Neuronal stem cell (in vitro differentiated cells): ENCODE measurements around the gene JUND.

Experiments used
- DNase-seq: peaks from one replicate; pipeline ENCODE4 v3.0.0-alpha.2; 2013; ENCODE audit warnings: low spot score
- H2AFZ ChIP-seq: one replicate; pipeline ENCODE4 v1.6.1; 2013; ENCODE audit warnings: mild to moderate bottlenecking, low read length, inconsistent platforms
- H2AK5ac ChIP-seq: 2 replicates; pipeline ENCODE4 v1.6.1; 2013; ENCODE audit warnings: low read depth, mild to moderate bottlenecking, inconsistent platforms, low read length, moderate library complexity, mixed read lengths
- H2BK120ac ChIP-seq: 2 replicates; pipeline ENCODE4 v1.6.1; 2013; ENCODE audit warnings: low read depth, mild to moderate bottlenecking, inconsistent platforms, low read length, moderate library complexity, mixed read lengths
- H2BK12ac ChIP-seq: one replicate; pipeline ENCODE4 v1.6.1; 2013; ENCODE audit warnings: low read length, inconsistent platforms
- H2BK15ac ChIP-seq: 2 replicates; pipeline ENCODE4 v1.6.1; 2013; ENCODE audit warnings: mild to moderate bottlenecking, low read length, inconsistent platforms, mixed read lengths
- H2BK5ac ChIP-seq: one replicate; pipeline ENCODE4 v1.6.1; 2013; ENCODE audit warnings: inconsistent platforms, mild to moderate bottlenecking, low read length, moderate library complexity
- H3K14ac ChIP-seq: one replicate; pipeline ENCODE4 v1.6.1; 2013; ENCODE audit warnings: low read length, inconsistent platforms
- H3K18ac ChIP-seq: 2 replicates; pipeline ENCODE4 v1.6.1; 2013; ENCODE audit warnings: low read length, inconsistent platforms
- H3K23ac ChIP-seq: 2 replicates; pipeline ENCODE4 v1.6.1; 2013; ENCODE audit warnings: low read depth, mild to moderate bottlenecking, mixed read lengths, low read length, inconsistent platforms; ENCODE audit not compliant: poor library complexity
- H3K27ac ChIP-seq: replicated peaks from 3 replicates; pipeline ENCODE4 v1.5.1; 2013; ENCODE audit warnings: low read length, inconsistent platforms
- H3K27me3 ChIP-seq, 3 experiments: 2 replicates each; pipeline ENCODE4 v1.6.1; 2013; ENCODE audit warnings: low read length in 3 of 3, mild to moderate bottlenecking in 2 of 3, inconsistent platforms in 1 of 3, low read depth in 1 of 3, mixed read lengths in 1 of 3, moderate library complexity in 1 of 3; ENCODE audit not compliant: control insufficient read depth in 3 of 3, insufficient read depth in 3 of 3
- H3K36me3 ChIP-seq, 2 donors: replicated peaks in 1 of 2; 2 replicates each; pipeline ENCODE4 v1.6.1; 2013; ENCODE audit warnings: low read length in 2 of 2; ENCODE audit not compliant: control insufficient read depth in 2 of 2, insufficient read depth in 2 of 2
- H3K4ac ChIP-seq: 2 replicates; pipeline ENCODE4 v1.6.1; 2013; ENCODE audit warnings: inconsistent platforms, mild to moderate bottlenecking, low read length, moderate library complexity
- H3K4me1 ChIP-seq, 2 donors: 1 replicate in 1 of 2; 2 replicates in 1 of 2; pipeline ENCODE4 v1.6.1; 2013; ENCODE audit warnings: low read length in 2 of 2, low read depth in 1 of 2; ENCODE audit not compliant: control insufficient read depth in 2 of 2, insufficient read depth in 1 of 2
- H3K4me2 ChIP-seq: one replicate; pipeline ENCODE4 v1.6.1; 2013; ENCODE audit warnings: mild to moderate bottlenecking, low read length, inconsistent platforms; ENCODE audit not compliant: insufficient read depth, poor library complexity, severe bottlenecking
- H3K4me3 ChIP-seq, 2 donors: 2 replicates each; pipeline ENCODE4 v1.5.1; 2013; ENCODE audit warnings: low read length in 2 of 2, mild to moderate bottlenecking in 2 of 2, inconsistent platforms in 1 of 2, moderate library complexity in 1 of 2
- H3K79me1 ChIP-seq: one replicate; pipeline ENCODE4 v1.6.1; 2013; ENCODE audit warnings: low read depth, mild to moderate bottlenecking, inconsistent platforms, low read length, moderate library complexity
- H3K9ac ChIP-seq: one replicate; pipeline ENCODE4 v1.6.1; 2013; ENCODE audit warnings: mild to moderate bottlenecking, low read depth, low read length, inconsistent platforms; ENCODE audit not compliant: poor library complexity
- H3K9me3 ChIP-seq, 2 donors: replicated peaks in 1 of 2; 2 replicates each; pipeline versions ENCODE3 to v1.6.1; 2013; ENCODE audit warnings: low read length in 2 of 2, mild to moderate bottlenecking in 2 of 2, inconsistent platforms in 1 of 2, low read depth in 1 of 2, mixed read lengths in 1 of 2, moderate library complexity in 1 of 2; ENCODE audit not compliant: control insufficient read depth in 2 of 2, insufficient read depth in 1 of 2
- H4K8ac ChIP-seq: one replicate; pipeline ENCODE4 v1.6.1; 2013; ENCODE audit warnings: low read depth, mild to moderate bottlenecking, inconsistent platforms, low read length, moderate library complexity
- H4K91ac ChIP-seq: one replicate; pipeline ENCODE4 v1.6.1; 2013; ENCODE audit warnings: low read length, low read depth, mild to moderate bottlenecking, inconsistent platforms; ENCODE audit not compliant: poor library complexity
- WGBS, 2 donors: extraction: QIAGEN DNeasy Blood & Tissue Kit; methylation state at CpG; one replicate each; pipeline ENCODE4 v1.1.7; 2013; ENCODE audit warnings: missing lambda C conversion rate in 2 of 2, mixed read lengths in 1 of 2; ENCODE audit not compliant: insufficient read length in 2 of 2, insufficient replicate concordance in 1 of 2; ENCODE audit errors: extremely low coverage in 2 of 2; 5-methylcytosine and 5-hydroxymethylcytosine counted together

JUND gene

DNA sequence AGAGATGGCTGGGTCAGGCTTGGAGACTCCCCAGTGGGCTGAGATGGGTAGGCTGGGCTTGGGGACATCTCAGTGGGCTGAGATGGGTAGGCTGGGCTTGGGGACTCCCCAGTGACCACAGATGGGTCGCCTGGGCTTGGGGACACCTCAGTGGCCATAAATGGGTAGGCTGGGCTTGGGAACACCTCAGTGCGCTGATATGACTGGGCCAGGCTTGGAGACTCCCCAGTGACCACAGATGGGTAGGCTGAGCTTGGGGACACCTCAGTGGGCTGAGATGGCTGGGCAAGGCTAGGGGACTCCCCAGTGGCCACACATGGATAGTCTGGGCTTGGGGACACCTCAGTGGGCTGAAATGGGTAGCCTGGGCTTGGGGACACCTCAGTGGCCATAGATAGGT lies 19.9 kb downstream of the JUND start:
- WGBS, 2 donors: no CpG with 5 or more reads among the region's 2 CpGs
- H4K8ac ChIP-seq: no peak overlapping the region
- no peak overlapping the region for H3K27ac ChIP-seq
- no peak overlapping the region for H2BK120ac ChIP-seq
- no peak overlapping the region for H4K91ac ChIP-seq
- H2AK5ac ChIP-seq: peak overlapping the region; percentile 34
- H2BK15ac ChIP-seq: no peak overlapping the region
- H3K27me3 ChIP-seq: peaks cover 0 to 3% (median 0%) of the 10 kb centered on the region in 3 experiments
- no peak overlapping the region for H3K23ac ChIP-seq
- no peak for DNase-seq
- H3K4me1 ChIP-seq: peaks cover 0 to 3% of the 10 kb centered on the region in 2 donors
- peak overlapping the region; percentile 3 for H2BK5ac ChIP-seq
- H3K14ac ChIP-seq: no peak overlapping the region
- peak overlapping the region; percentile 23 for H3K4ac ChIP-seq
- H3K36me3 ChIP-seq: peaks cover 10 to 24% of the 10 kb centered on the region in 2 donors
- H3K4me2 ChIP-seq: no peak overlapping the region
- no peak overlapping the region for H2AFZ ChIP-seq
- H3K4me3 ChIP-seq: no peak overlapping the region
- no peak overlapping the region for H3K9ac ChIP-seq
- H3K9me3 ChIP-seq: peaks cover 0 to 2% of the 10 kb centered on the region in 2 donors
- peaks cover 4% of the 10 kb centered on the region for H3K79me1 ChIP-seq
- no peak overlapping the region for H2BK12ac ChIP-seq
- peak overlapping the region; percentile 24 for H3K18ac ChIP-seq

GRCh38 chr19:18259893-18260292 lies 21.5 kb downstream of the JUND start:
- no peak overlapping the region for H2AK5ac ChIP-seq
- peaks cover 0 to 3% of the 10 kb centered on the region in 2 donors for H3K4me1 ChIP-seq
- H3K9ac ChIP-seq: no peak overlapping the region
- H3K27ac ChIP-seq: no peak overlapping the region
- H3K4me2 ChIP-seq: no peak overlapping the region
- peaks cover 0 to 2% of the 10 kb centered on the region in 2 donors for H3K9me3 ChIP-seq
- no peak overlapping the region for H3K4me3 ChIP-seq
- no peak overlapping the region for H2BK5ac ChIP-seq
- no peak overlapping the region for H2BK120ac ChIP-seq
- H2BK15ac ChIP-seq: no peak overlapping the region
- DNase-seq: no peak
- no peak overlapping the region for H4K8ac ChIP-seq
- H3K14ac ChIP-seq: no peak overlapping the region
- no peak overlapping the region for H4K91ac ChIP-seq
- H3K23ac ChIP-seq: peak overlapping the region; percentile 49
- peaks cover 1% of the 10 kb centered on the region for H3K79me1 ChIP-seq
- no peak overlapping the region for H2AFZ ChIP-seq
- H3K27me3 ChIP-seq: peaks cover 0 to 11% (median 4%) of the 10 kb centered on the region in 3 experiments
- no CpG with 5 or more reads among the region's 4 CpGs for WGBS, 2 donors
- no peak overlapping the region for H2BK12ac ChIP-seq
- H3K4ac ChIP-seq: no peak overlapping the region
- H3K36me3 ChIP-seq: peaks cover 0 to 9% of the 10 kb centered on the region in 2 donors
- no peak overlapping the region for H3K18ac ChIP-seq

- peak overlapping the region; percentile 11 for H3K18ac ChIP-seq
- H3K4ac ChIP-seq: no peak overlapping the region
- H3K4me3 ChIP-seq: no peak overlapping the region
- H2BK120ac ChIP-seq: no peak overlapping the region
- H2BK5ac ChIP-seq: no peak overlapping the region
- H2BK12ac ChIP-seq: peak overlapping the region; percentile 54
- H3K27me3 ChIP-seq: peaks cover 0 to 22% (median 15%) of the 10 kb centered on the region in 3 experiments
- no peak for DNase-seq
- peak overlapping the region; percentile 73 for H3K23ac ChIP-seq
- no peak overlapping the region for H4K91ac ChIP-seq
- H3K14ac ChIP-seq: no peak overlapping the region
- no peaks in the 10 kb centered on the region for H3K4me1 ChIP-seq
- WGBS, 2 donors: no CpG with 5 or more reads among the region's 55 CpGs
- peaks cover 0 to 2% of the 10 kb centered on the region in 2 donors for H3K9me3 ChIP-seq
- no peak overlapping the region for H2AFZ ChIP-seq
- H3K4me2 ChIP-seq: no peak overlapping the region
- no peaks in the 10 kb centered on the region for H3K79me1 ChIP-seq
- no peak overlapping the region for H2BK15ac ChIP-seq
- H3K27ac ChIP-seq: no peak overlapping the region
- H2AK5ac ChIP-seq: no peak overlapping the region
- no peaks in the 10 kb centered on the region for H3K36me3 ChIP-seq
- H4K8ac ChIP-seq: peak overlapping the region; percentile 17
- H3K9ac ChIP-seq: peak overlapping the region; percentile 76
Observed at GRCh38 chr19:18257503-18258470, 23.6 kb downstream of the JUND start.
